HCT116 (cell line): ENCODE measurements around the gene ENPP6. TPM values are rescaled to one million over a fixed set of nuclear protein-coding genes. Genes with fewer than 3 reads are reported as not detected.

Experiments
- ATAC-seq: fragments of 200-7000 bp; cut with Tn5 transposase; 2 replicates; pipeline ENCODE4 v1.9.1; 2020; ENCODE audit warnings: mild to moderate bottlenecking, moderate library complexity
- BruUV-seq: library from RNA; stranded (reverse); fragments of 400-500 nt; replicated peaks from 2 replicates; lab custom pipeline; 2021; lab: Mats Ljungman, UMichigan
- CTCF ChIA-PET: fragments of 300-600 bp; sonication (Branson Sonifier 250); formaldehyde crosslinking; loops from one replicate; lab custom pipeline; 2021; ENCODE audit warnings: antibody characterized with exemption; lab: Charles Lee
- POLR2A ChIA-PET: fragments of 300-600, 350-600 bp; sonication (Branson Sonifier 250); formaldehyde crosslinking; loops from one replicate; lab custom pipeline; 2021; ENCODE audit warnings: antibody characterized with exemption; lab: Charles Lee
- RAD21 ChIA-PET, 2 experiments: fragments of 300-600 bp; sonication (Branson Sonifier 250); formaldehyde crosslinking; loops; one replicate each; lab custom pipeline; 2023; ENCODE audit warnings: low total read pairs in 2 of 2; ENCODE audit not compliant: uncharacterized antibody in 2 of 2, unreplicated experiment in 2 of 2, low non-redundant PET in 1 of 2; lab: Charles Lee
- DNase-seq: peaks from one replicate; pipeline ENCODE4 v3.0.0-alpha.2; 2010; ENCODE audit warnings: low read depth, low spot score
- H2AFZ ChIP-seq: fragments of 200-600 bp; shearing (Covaris generic), sonication (generic); 2 replicates; pipeline ENCODE4 v1.6.1; 2017; ENCODE audit warnings: low read depth, mixed run types, mixed read lengths, antibody characterized with exemption, low read length; ENCODE audit not compliant: poor library complexity, severe bottlenecking
- H3K27ac ChIP-seq: 2 replicates; pipeline ENCODE4 v1.5.1; 2012; ENCODE audit warnings: low read depth, low read length
- H3K27me3 ChIP-seq: fragments of 200-600 bp; sonication (generic); 2 replicates; pipeline ENCODE4 v1.6.1; 2016; ENCODE audit warnings: mixed run types, low read length, mixed read lengths; ENCODE audit not compliant: insufficient read depth
- H3K36me3 ChIP-seq, 2 experiments: fragments of 200-500 bp in 1 of 2; fragments of 200-600 bp in 1 of 2; sonication (Bioruptor generic) in 1 of 2; sonication (generic) in 1 of 2; 2 replicates each; pipeline versions ENCODE4 v1.5.1 to v1.6.1; 2014 to 2016; ENCODE audit warnings: low read length in 2 of 2, inconsistent platforms in 1 of 2, mixed read lengths in 1 of 2, mixed run types in 1 of 2; ENCODE audit not compliant: insufficient read depth in 2 of 2, control insufficient read depth in 1 of 2
- H3K4me1 ChIP-seq, 2 experiments: fragments of 200-600 bp in 1 of 2; sonication (generic) in 1 of 2; 2 replicates each; pipeline versions ENCODE4 v1.5.1 to v1.6.1; 2012 to 2017; ENCODE audit warnings: low read length in 2 of 2, inconsistent platforms in 1 of 2, mild to moderate bottlenecking in 1 of 2, mixed read lengths in 1 of 2, mixed run types in 1 of 2, moderate library complexity in 1 of 2; ENCODE audit not compliant: insufficient read depth in 2 of 2, control insufficient read depth in 1 of 2
- H3K4me2 ChIP-seq: fragments of 200-600 bp; sonication (generic); 2 replicates; pipeline ENCODE4 v1.6.1; 2017; ENCODE audit warnings: mixed run types, low read length, mixed read lengths
- H3K4me3 ChIP-seq, 2 experiments: fragments of 200-600 bp in 1 of 2; sonication (generic) in 1 of 2; replicated peaks in 1 of 2; 2 replicates each; pipeline ENCODE4 v1.5.1; 2011 to 2016; ENCODE audit warnings: low read length in 2 of 2, control low read depth in 1 of 2, low read depth in 1 of 2, mild to moderate bottlenecking in 1 of 2, mixed read lengths in 1 of 2, mixed run types in 1 of 2
- H3K79me2 ChIP-seq: fragments of 200-600 bp; sonication (generic); 2 replicates; pipeline ENCODE4 v1.6.1; 2017; ENCODE audit warnings: mild to moderate bottlenecking, mixed run types, low read length, moderate library complexity, mixed read lengths; ENCODE audit not compliant: insufficient read depth
- H3K9ac ChIP-seq: fragments of 200-600 bp; sonication (generic); 2 replicates; pipeline ENCODE4 v1.6.1; 2016; ENCODE audit warnings: low read length, mixed read lengths
- H3K9me2 ChIP-seq: fragments of 200-600 bp; sonication (generic), shearing (Covaris generic); 2 replicates; pipeline ENCODE4 v1.6.1; 2017; ENCODE audit warnings: mixed run types, mild to moderate bottlenecking, moderate library complexity; ENCODE audit not compliant: insufficient read depth
- H3K9me3 ChIP-seq, 2 experiments: fragments of 200-500 bp in 1 of 2; fragments of 200-600 bp in 1 of 2; sonication (Bioruptor generic) in 1 of 2; sonication (generic) in 1 of 2; 2 replicates each; pipeline ENCODE4 v1.6.1; 2014 to 2017; ENCODE audit warnings: low read length in 2 of 2, mixed read lengths in 2 of 2, inconsistent platforms in 1 of 2, low read depth in 1 of 2, mild to moderate bottlenecking in 1 of 2, mixed run types in 1 of 2, moderate library complexity in 1 of 2; ENCODE audit not compliant: control insufficient read depth in 1 of 2, insufficient read depth in 1 of 2
- H4K20me1 ChIP-seq: fragments of 200-600 bp; sonication (generic), shearing (Covaris generic); 2 replicates; pipeline ENCODE4 v1.6.1; 2017; ENCODE audit warnings: mixed run types, mild to moderate bottlenecking, moderate library complexity; ENCODE audit not compliant: insufficient read depth
- CBX3 ChIP-seq: IDR thresholded peaks from 2 replicates; pipeline ENCODE4 v1.6.1; 2012; ENCODE audit warnings: low read depth
- CEBPB ChIP-seq: IDR thresholded peaks from 2 replicates; pipeline ENCODE4 v1.6.1; 2012; ENCODE audit warnings: low read depth
- EGR1 ChIP-seq: IDR thresholded peaks from 2 replicates; pipeline ENCODE4 v1.6.1; 2012; ENCODE audit warnings: low read depth
- EZH2phosphoT487 ChIP-seq: fragments of 200-600 bp; IDR thresholded peaks from 2 replicates; pipeline ENCODE4 v1.6.1; 2018; ENCODE audit warnings: antibody characterized with exemption, borderline replicate concordance
- JUND ChIP-seq: IDR thresholded peaks from 2 replicates; pipeline ENCODE4 v1.6.1; 2012
- POLR2A ChIP-seq: IDR thresholded peaks from 2 replicates; pipeline ENCODE4 v1.7.0; 2011; ENCODE audit warnings: borderline replicate concordance; ENCODE audit not compliant: insufficient read depth, insufficient read length; ENCODE audit errors: extremely low read depth
- POLR2AphosphoS5 ChIP-seq: IDR thresholded peaks from 2 replicates; pipeline ENCODE4 v1.6.1; 2011; ENCODE audit warnings: mild to moderate bottlenecking, low read depth, low read length, moderate library complexity
- SRF ChIP-seq: IDR thresholded peaks from 2 replicates; pipeline ENCODE4 v1.6.1; 2012; ENCODE audit warnings: low read depth
- YY1 ChIP-seq: IDR thresholded peaks from 2 replicates; pipeline ENCODE4 v1.6.1; 2011; ENCODE audit warnings: low read length, low read depth, moderate library complexity, mild to moderate bottlenecking; ENCODE audit not compliant: insufficient replicate concordance; ENCODE audit errors: extremely low read depth
- ZFX ChIP-seq: fragments of 450-650 bp; IDR thresholded peaks from 2 replicates; pipeline ENCODE4 v1.6.1; 2017
- intact Hi-C: fragments of 100-400 bp; cut with micrococcal nuclease; formaldehyde crosslinking; loops from 2 replicates; pipeline ENCODE4 v1.10.0; 2022
- total RNA-seq: library from RNA; stranded (reverse); gene quantifications from one replicate; pipeline ENCODE4 v1.2.1, GENCODE V29; 2021; ENCODE audit not compliant: unreplicated experiment
- TF ChIP-seq, protein P1 (sequence below): IDR thresholded peaks from 2 replicates; pipeline ENCODE4 v1.6.1; 2012
- TF ChIP-seq, protein P2 (sequence below), 3 experiments: fragments of 200-600 bp in 1 of 3; sonication (generic) in 1 of 3; IDR thresholded peaks in 2 of 3; conservative IDR thresholded peaks in 1 of 3; 2 replicates each; pipeline ENCODE4 v1.5.1; 2012 to 2017; ENCODE audit warnings: low read depth in 2 of 3, low read length in 2 of 3, antibody characterized with exemption in 1 of 3, borderline replicate concordance in 1 of 3, control low read depth in 1 of 3, mild to moderate bottlenecking in 1 of 3, mixed read lengths in 1 of 3, mixed run types in 1 of 3, moderate library complexity in 1 of 3; ENCODE audit not compliant: insufficient read depth in 1 of 3

Gene ENPP6
- total RNA-seq, 1 experiment from 2014 or later = not detected

DNA sequence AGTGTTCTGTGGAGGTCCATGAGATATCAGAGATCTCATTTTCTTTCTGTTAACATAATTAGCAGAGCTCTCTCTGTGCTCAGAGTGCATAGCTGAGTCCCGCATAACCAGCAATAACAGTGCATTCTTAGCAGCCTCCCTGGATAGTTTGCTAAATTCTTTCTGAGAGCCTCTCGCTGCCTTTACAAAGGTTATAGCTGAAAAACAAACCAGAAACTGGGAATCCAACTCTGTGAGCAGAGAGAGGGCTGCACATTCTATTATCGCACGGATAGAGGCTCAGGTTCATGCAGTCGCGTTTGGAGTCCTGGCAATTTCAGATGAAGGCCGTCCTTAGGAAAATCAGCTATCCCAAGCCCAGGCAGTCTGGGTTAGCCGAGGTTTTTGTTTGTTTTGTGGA is 1.2 kb downstream of the ENPP6 start:
- Histone ChIP-seq H3K9ac (no peak overlapping the region), H3K9me2 (no peaks in the 10 kb centered on the region), H3K4me3 (no peak overlapping the region), H3K79me2 (no peaks in the 10 kb centered on the region), H4K20me1 (no peaks in the 10 kb centered on the region), H3K36me3 (no peaks in the 10 kb centered on the region), H3K4me1 (no peaks in the 10 kb centered on the region), H3K9me3 (no peaks in the 10 kb centered on the region), H3K4me2 (no peak overlapping the region), H3K27me3 (no peaks in the 10 kb centered on the region), H2AFZ (no peak overlapping the region), H3K27ac (no peak overlapping the region)
- ChIA-PET RAD21 (no interaction called here), POLR2A (no interaction called here), CTCF (no interaction called here)
- intact Hi-C loops = no loop called here
- ATAC-seq (no peak), DNase-seq (no peak)
- TF ChIP-seq JUND (no peak), CBX3 (no peak), EGR1 (no peak), ZFX (no peak), SRF (no peak), CEBPB (no peak), EZH2phosphoT487 (no peak), YY1 (no peak), POLR2AphosphoS5 (no peak), POLR2A (no peak)
- TF ChIP-seq, protein P1, sequence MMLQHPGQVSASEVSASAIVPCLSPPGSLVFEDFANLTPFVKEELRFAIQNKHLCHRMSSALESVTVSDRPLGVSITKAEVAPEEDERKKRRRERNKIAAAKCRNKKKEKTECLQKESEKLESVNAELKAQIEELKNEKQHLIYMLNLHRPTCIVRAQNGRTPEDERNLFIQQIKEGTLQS = no peak
- TF ChIP-seq, protein P2, sequence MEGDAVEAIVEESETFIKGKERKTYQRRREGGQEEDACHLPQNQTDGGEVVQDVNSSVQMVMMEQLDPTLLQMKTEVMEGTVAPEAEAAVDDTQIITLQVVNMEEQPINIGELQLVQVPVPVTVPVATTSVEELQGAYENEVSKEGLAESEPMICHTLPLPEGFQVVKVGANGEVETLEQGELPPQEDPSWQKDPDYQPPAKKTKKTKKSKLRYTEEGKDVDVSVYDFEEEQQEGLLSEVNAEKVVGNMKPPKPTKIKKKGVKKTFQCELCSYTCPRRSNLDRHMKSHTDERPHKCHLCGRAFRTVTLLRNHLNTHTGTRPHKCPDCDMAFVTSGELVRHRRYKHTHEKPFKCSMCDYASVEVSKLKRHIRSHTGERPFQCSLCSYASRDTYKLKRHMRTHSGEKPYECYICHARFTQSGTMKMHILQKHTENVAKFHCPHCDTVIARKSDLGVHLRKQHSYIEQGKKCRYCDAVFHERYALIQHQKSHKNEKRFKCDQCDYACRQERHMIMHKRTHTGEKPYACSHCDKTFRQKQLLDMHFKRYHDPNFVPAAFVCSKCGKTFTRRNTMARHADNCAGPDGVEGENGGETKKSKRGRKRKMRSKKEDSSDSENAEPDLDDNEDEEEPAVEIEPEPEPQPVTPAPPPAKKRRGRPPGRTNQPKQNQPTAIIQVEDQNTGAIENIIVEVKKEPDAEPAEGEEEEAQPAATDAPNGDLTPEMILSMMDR (IDR thresholded peaks at IDR 0.05 in 2 of 3, conservative IDR thresholded peaks at IDR 0.05 in 1 of 3; ENCODE audit: borderline replicate concordance in 1 of 3, insufficient read depth in 1 of 3, low read depth in 2 of 3, low read length in 2 of 3) = no peak
- no TSS peak for BruUV-seq
